D341Med (cell line): ENCODE results near the gene ALK.
A peak's percentile ranks its signal among the peaks of the same experiment; 100 is the strongest.
"Not testable (repeated sequence)": the region's sequence is repeated elsewhere in the genome, so short reads cannot be mapped to it uniquely, and the experiment has no call there.

Experiments used
- DNase-seq: peaks from one replicate; pipeline ENCODE4 v3.0.0; 2012; ENCODE audit warnings: low spot score

ALK gene

GRCh38 chr2:29755829-29756228, 165.6 kb downstream of the ALK start:
- no peak for DNase-seq

DNA sequence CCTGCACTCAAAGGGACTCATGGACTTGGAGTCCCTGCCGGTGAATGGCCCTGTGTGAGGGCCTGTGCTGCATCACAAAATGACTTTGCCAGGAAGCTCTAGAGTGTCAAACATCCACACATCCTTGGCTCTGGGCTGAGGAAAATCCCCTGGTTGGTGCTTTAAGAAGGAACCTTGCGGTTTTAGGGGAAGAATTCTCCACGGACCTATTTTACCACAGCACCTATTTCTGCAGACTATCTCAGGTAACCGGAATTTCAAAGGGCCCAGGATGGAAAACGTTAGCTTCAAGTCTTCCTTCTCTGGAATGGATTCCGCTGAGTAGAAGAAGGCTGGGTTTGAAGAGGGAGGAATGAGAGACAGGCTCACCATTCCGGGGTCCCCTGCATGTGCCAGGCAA, 166.2 kb downstream of the ALK start:
- DNase-seq: no peak

DNA sequence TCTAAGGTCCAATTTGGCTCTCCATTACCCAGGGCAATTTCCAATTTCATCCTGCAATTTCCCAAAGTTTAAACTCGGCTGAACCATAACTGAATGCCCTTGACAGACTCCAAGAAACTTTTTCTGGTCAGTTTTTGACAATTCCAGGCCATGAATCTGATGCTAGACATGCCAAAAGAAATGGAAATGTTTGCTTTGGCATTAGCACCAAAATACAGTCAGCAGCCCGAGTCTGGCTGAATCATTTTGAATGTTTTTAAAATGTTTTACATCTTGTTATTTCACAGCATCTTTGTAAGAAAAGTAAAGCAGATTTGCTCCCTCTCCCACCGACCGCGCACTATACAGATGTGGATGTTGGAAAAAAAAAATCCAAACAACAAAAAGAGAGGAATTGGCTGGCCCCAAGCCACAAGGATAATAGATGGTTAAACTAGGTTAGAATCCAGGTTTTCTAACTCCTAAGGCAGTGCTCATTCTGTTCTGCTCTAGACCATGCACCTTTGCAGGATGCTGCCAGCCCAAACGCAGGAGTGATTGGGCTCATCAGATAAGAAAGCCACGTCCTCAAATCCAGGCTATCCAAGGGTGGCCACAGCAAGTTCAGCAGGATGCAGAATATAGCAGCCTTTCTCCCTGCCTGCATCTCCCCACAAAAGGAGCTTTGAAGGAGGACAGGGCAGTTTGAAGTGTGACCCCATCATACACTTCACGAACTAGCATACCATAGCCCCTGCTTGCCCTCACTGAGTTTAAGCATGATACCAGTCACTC, 167.5 kb downstream of the ALK start:
- DNase-seq: no peak

DNA sequence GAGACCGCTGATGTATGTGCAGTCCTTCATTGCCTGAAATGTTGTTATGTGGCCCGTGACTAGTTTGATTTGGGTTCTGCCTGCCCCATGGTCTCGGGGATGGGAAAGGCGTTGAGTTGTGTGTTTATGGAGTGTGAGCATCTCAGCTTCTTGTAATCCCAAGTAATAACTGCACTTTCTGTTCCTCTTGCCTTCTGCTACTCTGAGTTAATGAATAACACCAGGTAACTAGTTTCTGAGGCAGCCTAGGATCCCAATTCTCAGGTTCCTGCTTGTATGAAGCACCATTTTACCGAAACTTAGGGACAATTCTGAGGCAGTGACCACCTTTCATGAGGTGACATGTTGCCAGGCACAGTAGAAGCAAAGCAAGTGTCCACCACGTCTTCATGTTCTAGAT, 170.0 kb downstream of the ALK start:
- DNase-seq: no peak

DNA sequence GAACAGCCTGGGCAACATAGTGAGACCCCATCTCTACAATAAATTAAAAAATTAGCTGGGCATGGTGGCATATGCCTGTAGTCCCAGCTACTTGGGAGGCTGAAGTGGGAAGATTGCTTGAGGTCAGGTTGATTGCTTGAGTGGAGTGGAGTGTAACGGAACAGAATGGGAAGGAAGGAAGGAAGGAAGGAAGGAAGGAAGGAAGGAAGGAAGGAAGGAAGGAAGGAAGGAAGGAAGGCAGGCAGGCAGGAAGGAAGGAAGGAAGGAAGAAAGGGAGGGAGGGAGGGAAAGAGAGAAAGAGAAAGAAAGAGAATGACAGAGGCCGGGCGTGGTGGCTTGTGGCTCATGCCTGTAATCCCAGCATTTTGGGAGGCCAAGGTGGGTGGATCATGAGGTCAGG, 170.9 kb downstream of the ALK start:
- not testable (repeated sequence) for DNase-seq

DNA sequence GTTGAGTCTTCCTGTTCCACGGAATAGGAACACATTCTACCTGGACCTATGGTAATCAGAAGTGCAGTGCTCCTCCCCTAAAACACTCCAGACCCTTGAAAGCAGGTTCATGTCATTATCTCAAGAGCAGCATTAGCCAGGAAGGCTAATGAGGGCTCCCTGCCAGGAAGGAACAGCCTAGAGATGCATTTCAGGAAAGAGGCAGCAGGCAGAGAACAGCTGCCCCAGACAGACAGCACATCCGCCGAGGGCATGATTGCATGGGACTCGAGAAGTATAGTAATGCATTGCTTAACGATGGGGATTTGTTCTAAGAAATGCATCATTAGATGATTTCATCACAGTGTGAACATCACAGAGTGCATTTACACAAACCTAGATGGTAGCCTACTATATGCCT, 171.5 kb downstream of the ALK start:
- DNase-seq: peak; percentile 54

DNA sequence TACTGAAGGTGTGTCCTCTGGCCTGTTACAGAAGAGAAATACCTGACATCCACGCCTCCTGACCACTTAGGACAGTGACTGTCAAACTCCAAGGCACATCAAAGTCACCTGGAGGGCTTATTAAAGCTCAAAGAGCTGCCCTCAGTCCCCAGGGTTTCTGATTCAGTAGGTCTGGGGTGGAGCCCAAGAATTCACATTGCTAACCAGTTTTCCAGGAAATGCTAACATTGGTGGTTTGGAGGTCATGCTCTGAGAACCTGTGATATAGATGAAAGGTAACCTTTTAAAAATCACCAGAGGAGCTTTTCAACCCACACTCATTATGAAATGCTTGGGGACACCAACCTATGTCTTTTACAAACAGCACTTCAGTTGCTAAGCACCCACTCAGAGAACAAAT, 172.3 kb downstream of the ALK start:
- DNase-seq: no peak

- DNase-seq: peak; percentile 55
Measured at GRCh38 chr2:29747786-29748470, 173.5 kb downstream of the ALK start.

- no peak for DNase-seq
Measured at GRCh38 chr2:29744976-29745375, 176.4 kb downstream of the ALK start.

DNA sequence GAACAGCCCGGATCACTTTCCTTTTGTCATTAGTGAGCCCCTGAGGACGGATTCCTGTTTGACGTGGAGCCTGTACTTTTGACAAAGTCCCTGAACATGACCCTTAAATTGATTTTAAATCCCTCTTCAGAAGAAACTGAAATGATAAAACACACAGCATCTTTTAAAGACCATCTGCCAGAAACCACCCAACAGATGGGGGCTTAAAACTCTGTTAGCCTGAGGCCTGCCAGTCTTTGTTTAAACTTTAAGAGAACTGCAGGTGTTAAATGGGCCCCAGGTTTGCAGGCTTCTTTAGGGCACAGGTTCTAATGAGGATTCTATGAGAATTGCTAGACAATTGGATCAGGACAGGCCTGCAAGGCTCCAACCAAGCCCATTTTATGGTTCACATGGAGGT, 177.9 kb downstream of the ALK start:
- peak; percentile 34 for DNase-seq

DNA sequence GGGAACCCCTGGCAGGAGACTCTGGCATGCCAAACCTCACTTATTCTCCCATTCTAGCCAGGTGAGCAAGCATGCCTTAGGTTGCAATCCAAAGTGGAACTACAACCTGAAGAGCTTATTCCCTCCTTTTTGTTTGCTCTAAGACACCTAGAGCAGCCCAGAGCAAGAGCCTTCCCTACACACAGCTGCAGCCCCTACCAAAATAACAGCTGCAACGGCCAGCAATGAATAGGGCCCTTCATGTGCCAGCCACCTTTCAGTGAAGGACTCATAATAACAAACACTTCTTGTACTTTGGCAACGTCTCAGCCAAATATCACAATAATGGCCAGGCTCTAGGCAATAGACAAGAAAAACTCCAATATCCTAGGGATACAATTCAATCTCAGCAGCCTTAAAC, 178.7 kb downstream of the ALK start:
- no peak for DNase-seq

GRCh38 chr2:29741132-29741531, 180.3 kb downstream of the ALK start:
- DNase-seq: no peak

GRCh38 chr2:29733965-29734364, 187.4 kb downstream of the ALK start:
- DNase-seq: no peak

DNA sequence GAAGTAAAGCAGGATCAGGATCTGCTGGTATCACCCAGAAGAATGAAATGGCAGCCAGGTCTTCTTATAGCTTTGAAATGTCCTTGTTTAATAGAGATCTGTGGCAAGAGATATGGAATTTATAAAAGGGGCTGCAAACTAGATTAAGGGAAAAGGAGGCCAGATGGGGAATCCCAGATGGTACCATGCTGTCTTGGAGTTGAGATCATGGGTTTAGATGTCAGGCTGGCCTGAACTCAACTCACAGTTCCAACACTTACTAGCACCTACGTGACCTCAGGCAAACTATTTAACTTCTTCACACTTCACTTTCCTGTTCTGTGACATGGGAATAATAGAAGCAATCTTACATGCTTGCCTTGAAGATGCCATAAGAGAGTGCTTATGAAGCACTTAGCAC, 188.2 kb downstream of the ALK start:
- no peak for DNase-seq

- DNase-seq: no peak
Measured at GRCh38 chr2:29731948-29732347, 189.4 kb downstream of the ALK start.

DNA sequence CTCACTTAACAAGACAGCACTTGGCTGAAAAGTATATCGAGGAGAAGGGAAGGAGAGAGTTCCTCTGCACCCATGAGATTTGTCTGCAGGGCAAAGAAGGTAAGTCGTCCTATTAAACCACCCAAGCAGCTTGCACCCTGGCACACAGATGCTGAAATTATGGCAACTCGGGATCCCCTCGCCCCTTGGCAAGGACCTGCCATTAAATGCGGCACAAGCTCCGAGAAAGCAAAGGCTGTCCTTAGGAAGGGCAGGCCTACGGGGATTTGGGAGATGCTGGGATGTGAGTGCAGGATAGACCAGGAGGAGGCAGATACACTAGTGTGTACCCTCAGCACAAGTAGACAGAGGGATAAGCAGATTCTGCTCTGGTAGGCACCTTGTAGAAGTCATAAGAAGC, 191.5 kb downstream of the ALK start:
- no peak for DNase-seq

GRCh38 chr2:29729401-29729800, 192.0 kb downstream of the ALK start:
- DNase-seq: no peak

DNA sequence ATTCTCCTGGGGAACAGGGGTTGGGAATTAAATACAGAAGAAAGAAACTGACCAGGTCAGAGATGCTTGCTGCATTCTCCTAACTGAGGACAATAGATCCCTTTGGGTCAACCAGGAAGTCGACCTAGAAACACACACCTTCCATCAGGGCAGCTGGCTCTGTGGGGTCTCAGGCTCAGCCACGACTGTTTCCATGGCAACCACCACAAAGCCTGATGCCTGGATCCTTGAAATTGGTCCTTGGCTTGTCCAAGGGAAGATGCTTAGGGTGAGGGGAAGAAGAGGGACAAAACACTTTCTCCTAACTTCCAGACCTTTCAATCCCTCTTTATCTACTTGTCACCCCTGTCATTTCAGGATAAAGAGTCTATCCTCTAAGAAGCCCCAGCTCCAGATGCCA, 194.4 kb downstream of the ALK start:
- no peak for DNase-seq

DNA sequence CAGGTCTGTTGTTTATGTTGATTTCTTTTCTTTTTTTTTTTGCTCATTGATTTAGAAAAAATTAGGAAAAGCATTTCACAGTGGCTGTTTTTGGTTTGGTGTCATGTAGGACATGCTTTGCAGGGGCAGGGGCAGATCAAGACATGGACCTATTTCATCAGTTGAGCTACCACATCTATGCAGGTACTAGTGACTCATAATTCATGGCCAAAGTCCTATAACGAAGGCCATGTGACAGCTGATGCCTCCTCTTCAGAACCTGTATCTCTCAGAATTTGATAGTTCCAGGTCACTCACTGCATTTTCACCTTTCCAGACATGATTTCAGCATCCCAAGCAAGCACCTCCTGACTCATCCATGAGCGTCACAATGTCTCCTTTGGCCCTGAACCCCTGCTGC, 195.8 kb downstream of the ALK start:
- DNase-seq: no peak

DNA sequence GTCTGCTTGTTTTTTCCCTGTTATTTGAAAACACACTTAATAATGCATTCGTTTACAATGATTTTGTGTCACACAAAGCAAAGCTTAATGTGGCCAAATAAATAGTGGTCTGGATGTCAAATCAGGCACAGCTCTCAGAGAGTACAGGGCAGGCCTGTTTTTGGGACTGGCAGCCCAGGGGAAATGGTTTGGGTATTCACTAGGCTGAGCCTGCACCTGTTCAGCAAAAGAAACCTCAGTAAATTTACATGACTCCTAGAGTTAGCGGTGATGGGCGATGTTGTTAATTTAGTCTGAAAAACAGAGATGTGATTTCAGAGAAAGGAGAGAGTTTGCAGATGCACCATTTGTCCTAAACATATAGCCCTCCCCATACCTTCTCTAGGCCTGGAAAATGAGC, 197.1 kb downstream of the ALK start:
- no peak for DNase-seq

DNA sequence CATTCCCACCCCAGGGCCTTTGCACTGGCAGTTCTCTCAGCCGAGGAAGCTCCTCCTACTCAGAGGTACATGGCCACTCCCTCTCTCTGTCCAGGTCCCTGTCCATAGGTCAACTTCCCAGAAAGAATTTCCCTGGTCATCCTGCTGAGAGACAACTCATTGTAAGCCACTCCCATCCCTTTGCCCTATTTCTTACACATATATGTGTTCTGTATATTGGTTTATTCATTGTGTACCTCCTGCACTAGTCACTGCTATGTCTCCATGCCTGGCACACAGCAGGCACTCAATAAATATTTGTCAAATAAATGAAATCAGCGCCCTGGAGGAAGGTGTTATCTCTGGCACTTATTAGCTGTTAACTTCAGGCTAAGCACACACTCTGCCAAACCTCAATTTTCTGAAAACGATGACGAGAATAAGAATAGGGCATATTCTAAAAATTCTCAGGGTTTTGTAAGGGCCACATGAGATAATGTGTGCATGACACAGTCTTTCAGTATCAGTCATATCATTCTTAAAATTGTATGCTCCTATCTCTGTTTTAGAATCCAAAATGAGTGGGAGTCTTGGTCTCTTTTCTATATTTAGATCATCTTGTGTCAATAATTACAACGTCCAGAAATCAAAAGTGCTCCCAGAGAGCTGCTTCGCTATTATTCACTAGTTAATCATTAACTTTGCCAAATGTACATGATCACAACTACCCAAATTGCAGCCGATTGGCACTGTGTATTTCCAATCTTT, 198.0 kb downstream of the ALK start:
- no peak for DNase-seq

DNA sequence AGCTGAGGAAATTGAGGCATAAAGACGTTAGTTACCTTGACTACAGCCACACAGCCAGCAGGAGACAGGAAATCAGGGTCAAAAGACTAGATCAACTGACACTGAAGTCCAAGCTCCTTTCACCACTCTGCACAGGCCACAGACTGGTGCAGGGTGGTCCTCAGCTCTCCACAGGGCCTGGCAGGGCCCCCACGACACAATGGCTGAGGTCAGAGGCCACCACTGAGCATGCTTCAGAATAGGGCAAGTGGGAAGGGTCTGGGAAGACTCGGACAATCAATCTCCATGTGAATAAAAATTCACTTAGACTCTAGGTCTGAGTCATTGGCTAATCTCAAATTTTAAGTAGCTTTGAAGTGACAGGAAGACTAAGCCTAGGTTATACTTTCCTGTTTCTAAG, 201.7 kb downstream of the ALK start:
- DNase-seq: no peak

- no peak for DNase-seq
Measured at GRCh38 chr2:29718076-29718686, 203.2 kb downstream of the ALK start.
